GM23338 (cell line): ENCODE measurements around the gene ASPSCR1. TPM values are rescaled to one million over a fixed set of nuclear protein-coding genes. Genes with fewer than 3 reads are reported as not detected.

Source experiments
- ATAC-seq: fragments of 200-7000 bp; cut with Tn5 transposase; 3 replicates; pipeline ENCODE4 v1.9.1; 2020
- DNase-seq: peaks from one replicate; pipeline ENCODE4 v3.0.0-alpha.2; 2015; ENCODE audit warnings: low spot score
- H2AFZ ChIP-seq: fragments of 200-600 bp; sonication (generic); 2 replicates; pipeline ENCODE4 v1.8.0; 2016; ENCODE audit warnings: antibody characterized with exemption, mild to moderate bottlenecking, moderate library complexity
- H3F3A ChIP-seq: fragments of 200-600 bp; sonication (generic); replicated peaks from 2 replicates; pipeline ENCODE4 v1.8.0; 2017; ENCODE audit warnings: antibody characterized with exemption, mixed run types, low read depth
- H3K27ac ChIP-seq: fragments of 200-600 bp; sonication (generic); 2 replicates; pipeline ENCODE4 v1.6.1; 2016; ENCODE audit warnings: low read depth
- H3K27me3 ChIP-seq: fragments of 200-600 bp; sonication (generic); 2 replicates; pipeline ENCODE4 v1.8.0; 2016; ENCODE audit warnings: mild to moderate bottlenecking, mixed run types, moderate library complexity; ENCODE audit not compliant: insufficient read depth
- H3K36me3 ChIP-seq: fragments of 200-600 bp; sonication (generic); 2 replicates; pipeline ENCODE4 v1.8.0; 2016; ENCODE audit warnings: mild to moderate bottlenecking; ENCODE audit not compliant: insufficient read depth
- H3K4me1 ChIP-seq: fragments of 200-600 bp; sonication (generic); 2 replicates; pipeline ENCODE4 v1.8.0; 2016; ENCODE audit warnings: mild to moderate bottlenecking, moderate library complexity; ENCODE audit not compliant: insufficient read depth
- H3K4me2 ChIP-seq: fragments of 200-600 bp; sonication (generic); 2 replicates; pipeline ENCODE4 v1.7.1; 2017; ENCODE audit warnings: mixed run types
- H3K4me3 ChIP-seq: fragments of 200-600 bp; sonication (generic); 2 replicates; pipeline ENCODE4 v1.6.1; 2016; ENCODE audit warnings: mixed run types
- H3K79me2 ChIP-seq: fragments of 200-600 bp; sonication (generic); replicated peaks from 2 replicates; pipeline ENCODE4 v1.8.0; 2017; ENCODE audit warnings: mild to moderate bottlenecking; ENCODE audit not compliant: insufficient read depth
- H3K9me2 ChIP-seq: fragments of 200-600 bp; sonication (generic); 2 replicates; pipeline ENCODE4 v1.8.0; 2017; ENCODE audit not compliant: insufficient read depth
- H4K20me1 ChIP-seq: fragments of 200-600 bp; sonication (generic); replicated peaks from 2 replicates; pipeline ENCODE4 v1.8.0; 2017; ENCODE audit warnings: mild to moderate bottlenecking; ENCODE audit not compliant: insufficient read depth
- H3K27ac Mint-ChIP-seq: 2 replicates; pipeline ENCODE4 v1.8.0; 2020; ENCODE audit warnings: inconsistent platforms, mild to moderate bottlenecking, moderate library complexity, mixed read lengths
- H3K27me3 Mint-ChIP-seq: 3 replicates; pipeline ENCODE4 v1.8.0; 2022; ENCODE audit warnings: low read depth, mild to moderate bottlenecking, moderate library complexity, mixed read lengths, inconsistent platforms; ENCODE audit not compliant: insufficient read depth, poor library complexity
- H3K36me3 Mint-ChIP-seq: 3 replicates; pipeline ENCODE4 v1.8.0; 2021; ENCODE audit warnings: low read depth, mild to moderate bottlenecking, inconsistent platforms, moderate library complexity, mixed read lengths
- H3K4me1 Mint-ChIP-seq: 3 replicates; pipeline ENCODE4 v1.8.0; 2020; ENCODE audit warnings: mild to moderate bottlenecking, inconsistent platforms, mixed read lengths
- H3K4me3 Mint-ChIP-seq: 3 replicates; pipeline ENCODE4 v1.8.0; 2021; ENCODE audit warnings: moderate library complexity, mild to moderate bottlenecking, inconsistent platforms, mixed read lengths
- H3K9me3 Mint-ChIP-seq: 3 replicates; pipeline ENCODE4 v1.8.0; 2020; ENCODE audit warnings: moderate library complexity, mild to moderate bottlenecking, inconsistent platforms, mixed read lengths
- CREB1 ChIP-seq: fragments of 250-450 bp; sonication (Bioruptor Pico); IDR thresholded peaks from 2 replicates; pipeline ENCODE4 v1.5.0; 2020; ENCODE audit warnings: low read depth, mild to moderate bottlenecking, moderate library complexity
- EZH2 ChIP-seq: fragments of 200-600 bp; sonication (generic); IDR thresholded peaks from one replicate; pipeline ENCODE4 v1.8.0; 2017; ENCODE audit warnings: antibody characterized with exemption, mild to moderate bottlenecking, low read depth; ENCODE audit not compliant: unreplicated experiment
- EZH2phosphoT487 ChIP-seq: fragments of 200-600 bp; sonication (generic); IDR thresholded peaks from one replicate; pipeline ENCODE4 v1.8.1; 2018; ENCODE audit warnings: antibody characterized with exemption; ENCODE audit not compliant: unreplicated experiment
- JUNB ChIP-seq: IDR thresholded peaks from one replicate; pipeline ENCODE4 v1.6.1; 2016; ENCODE audit warnings: antibody characterized with exemption; ENCODE audit not compliant: unreplicated experiment
- NANOG ChIP-seq: IDR thresholded peaks from 2 replicates; pipeline ENCODE4 v1.6.1; 2016; ENCODE audit warnings: antibody characterized with exemption, borderline replicate concordance
- POLR2AphosphoS5 ChIP-seq: IDR thresholded peaks from 2 replicates; pipeline ENCODE4 v1.6.1; 2016; ENCODE audit warnings: antibody characterized with exemption, low read depth
- STAT1 ChIP-seq: IDR thresholded peaks from one replicate; pipeline ENCODE4 v1.6.1; 2016; ENCODE audit warnings: antibody characterized with exemption; ENCODE audit not compliant: unreplicated experiment
- ZNF114 ChIP-seq: fragments of 250-450 bp; sonication (Bioruptor Pico); IDR thresholded peaks from 2 replicates; pipeline ENCODE4 v1.5.0; 2020; ENCODE audit warnings: mild to moderate bottlenecking, moderate library complexity
- ZNF331 ChIP-seq: fragments of 250-450 bp; sonication (Bioruptor Pico); IDR thresholded peaks from 2 replicates; pipeline ENCODE4 v1.5.0; 2020; ENCODE audit warnings: low read depth, mild to moderate bottlenecking, moderate library complexity
- polyA plus RNA-seq: library from polyadenylated mRNA; unstranded; fragments of >200 nt; fragmentation: Nextera tagmentation; extraction: Ambion mirVana; gene quantifications from 2 replicates; pipeline ENCODE4 v1.2.1, GENCODE V29; 2016
- total RNA-seq: library from RNA; depleted of rRNA; stranded (reverse); fragments of >200 nt; shearing (Covaris generic); gene quantifications from 2 replicates; pipeline ENCODE4 v1.2.3, GENCODE V29; 2014
- TF ChIP-seq, protein P1 (sequence below): IDR thresholded peaks from 2 replicates; pipeline ENCODE4 v1.6.1; 2016; ENCODE audit warnings: antibody characterized with exemption
- TF ChIP-seq, protein P2 (sequence below), 2 experiments: fragments of 200-600 bp in 1 of 2; sonication (generic) in 1 of 2; conservative IDR thresholded peaks; 2 replicates each; pipeline versions ENCODE4 v1.5.1 to v1.6.1; 2016 to 2017; ENCODE audit warnings: antibody characterized with exemption in 2 of 2, low read depth in 2 of 2, mild to moderate bottlenecking in 2 of 2, moderate library complexity in 1 of 2
- TF ChIP-seq, protein P3 (sequence below): IDR thresholded peaks from one replicate; pipeline ENCODE4 v1.6.1; 2018; ENCODE audit warnings: antibody characterized with exemption; ENCODE audit not compliant: unreplicated experiment
- TF ChIP-seq, protein P4 (sequence below): fragments of 250-450 bp; sonication (Bioruptor Pico); IDR thresholded peaks from 2 replicates; pipeline ENCODE4 v1.5.0; 2020; ENCODE audit warnings: mild to moderate bottlenecking, moderate library complexity

ASPSCR1 gene
- total and polyA plus RNA-seq, 2 experiments from 2014 or later: 44.2 to 46.9 TPM

DNA sequence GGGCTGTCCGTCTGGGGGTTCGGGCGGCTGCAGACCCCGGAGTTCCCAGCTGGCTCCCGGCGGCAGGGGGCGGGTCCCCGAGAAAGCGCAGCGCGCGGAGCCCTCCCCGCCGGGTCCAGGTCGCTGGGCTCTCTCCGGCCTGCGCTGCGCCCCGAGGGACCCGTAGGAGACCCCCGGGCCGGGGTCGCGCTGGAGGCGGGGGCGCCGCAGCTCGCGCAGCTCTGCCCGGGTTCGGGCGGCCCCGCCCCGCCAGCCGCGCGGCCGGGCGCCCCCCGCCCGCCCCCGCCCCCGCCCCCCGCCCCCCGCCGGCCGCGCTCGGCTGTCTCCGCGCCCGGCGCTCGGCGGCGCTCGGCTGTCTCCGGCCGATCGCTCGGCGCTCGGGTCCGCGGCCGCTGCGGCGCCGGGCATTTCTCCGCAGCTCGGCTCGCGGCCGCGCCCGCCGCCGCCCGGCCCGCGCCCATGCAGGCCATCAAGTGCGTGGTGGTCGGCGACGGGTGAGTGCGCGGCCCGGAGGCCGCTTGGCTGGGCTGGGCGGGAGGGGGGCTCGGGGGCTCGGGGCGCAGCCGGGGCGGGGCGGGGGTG lies 54.0 kb downstream of the ASPSCR1 start, which contains the start of gene RAC3:
RAC3 (plus strand) TSS at position 376 of the 582 bp plus-strand sequence; CDS start at position 460, 84 bp downstream.
- H3K27me3 ChIP-seq: no peaks in the 10 kb centered on the region
- H4K20me1 ChIP-seq: no peaks in the 10 kb centered on the region; the same call in 1 of the 2 replicates
- H3K9me3 Mint-ChIP-seq: no peaks in the 10 kb centered on the region
- 0 out of 2 replicates have a peak within 1 kb of the TSS, but pooled peaks have one; percentile 32 for H2AFZ ChIP-seq
- TF ChIP-seq, protein P1, sequence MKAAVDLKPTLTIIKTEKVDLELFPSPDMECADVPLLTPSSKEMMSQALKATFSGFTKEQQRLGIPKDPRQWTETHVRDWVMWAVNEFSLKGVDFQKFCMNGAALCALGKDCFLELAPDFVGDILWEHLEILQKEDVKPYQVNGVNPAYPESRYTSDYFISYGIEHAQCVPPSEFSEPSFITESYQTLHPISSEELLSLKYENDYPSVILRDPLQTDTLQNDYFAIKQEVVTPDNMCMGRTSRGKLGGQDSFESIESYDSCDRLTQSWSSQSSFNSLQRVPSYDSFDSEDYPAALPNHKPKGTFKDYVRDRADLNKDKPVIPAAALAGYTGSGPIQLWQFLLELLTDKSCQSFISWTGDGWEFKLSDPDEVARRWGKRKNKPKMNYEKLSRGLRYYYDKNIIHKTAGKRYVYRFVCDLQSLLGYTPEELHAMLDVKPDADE: no peak
- TF ChIP-seq, protein P2, sequence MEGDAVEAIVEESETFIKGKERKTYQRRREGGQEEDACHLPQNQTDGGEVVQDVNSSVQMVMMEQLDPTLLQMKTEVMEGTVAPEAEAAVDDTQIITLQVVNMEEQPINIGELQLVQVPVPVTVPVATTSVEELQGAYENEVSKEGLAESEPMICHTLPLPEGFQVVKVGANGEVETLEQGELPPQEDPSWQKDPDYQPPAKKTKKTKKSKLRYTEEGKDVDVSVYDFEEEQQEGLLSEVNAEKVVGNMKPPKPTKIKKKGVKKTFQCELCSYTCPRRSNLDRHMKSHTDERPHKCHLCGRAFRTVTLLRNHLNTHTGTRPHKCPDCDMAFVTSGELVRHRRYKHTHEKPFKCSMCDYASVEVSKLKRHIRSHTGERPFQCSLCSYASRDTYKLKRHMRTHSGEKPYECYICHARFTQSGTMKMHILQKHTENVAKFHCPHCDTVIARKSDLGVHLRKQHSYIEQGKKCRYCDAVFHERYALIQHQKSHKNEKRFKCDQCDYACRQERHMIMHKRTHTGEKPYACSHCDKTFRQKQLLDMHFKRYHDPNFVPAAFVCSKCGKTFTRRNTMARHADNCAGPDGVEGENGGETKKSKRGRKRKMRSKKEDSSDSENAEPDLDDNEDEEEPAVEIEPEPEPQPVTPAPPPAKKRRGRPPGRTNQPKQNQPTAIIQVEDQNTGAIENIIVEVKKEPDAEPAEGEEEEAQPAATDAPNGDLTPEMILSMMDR (conservative IDR thresholded peaks at IDR 0.05; ENCODE audit: low read depth in 2 of 2): no peak
- TF ChIP-seq, protein P3, sequence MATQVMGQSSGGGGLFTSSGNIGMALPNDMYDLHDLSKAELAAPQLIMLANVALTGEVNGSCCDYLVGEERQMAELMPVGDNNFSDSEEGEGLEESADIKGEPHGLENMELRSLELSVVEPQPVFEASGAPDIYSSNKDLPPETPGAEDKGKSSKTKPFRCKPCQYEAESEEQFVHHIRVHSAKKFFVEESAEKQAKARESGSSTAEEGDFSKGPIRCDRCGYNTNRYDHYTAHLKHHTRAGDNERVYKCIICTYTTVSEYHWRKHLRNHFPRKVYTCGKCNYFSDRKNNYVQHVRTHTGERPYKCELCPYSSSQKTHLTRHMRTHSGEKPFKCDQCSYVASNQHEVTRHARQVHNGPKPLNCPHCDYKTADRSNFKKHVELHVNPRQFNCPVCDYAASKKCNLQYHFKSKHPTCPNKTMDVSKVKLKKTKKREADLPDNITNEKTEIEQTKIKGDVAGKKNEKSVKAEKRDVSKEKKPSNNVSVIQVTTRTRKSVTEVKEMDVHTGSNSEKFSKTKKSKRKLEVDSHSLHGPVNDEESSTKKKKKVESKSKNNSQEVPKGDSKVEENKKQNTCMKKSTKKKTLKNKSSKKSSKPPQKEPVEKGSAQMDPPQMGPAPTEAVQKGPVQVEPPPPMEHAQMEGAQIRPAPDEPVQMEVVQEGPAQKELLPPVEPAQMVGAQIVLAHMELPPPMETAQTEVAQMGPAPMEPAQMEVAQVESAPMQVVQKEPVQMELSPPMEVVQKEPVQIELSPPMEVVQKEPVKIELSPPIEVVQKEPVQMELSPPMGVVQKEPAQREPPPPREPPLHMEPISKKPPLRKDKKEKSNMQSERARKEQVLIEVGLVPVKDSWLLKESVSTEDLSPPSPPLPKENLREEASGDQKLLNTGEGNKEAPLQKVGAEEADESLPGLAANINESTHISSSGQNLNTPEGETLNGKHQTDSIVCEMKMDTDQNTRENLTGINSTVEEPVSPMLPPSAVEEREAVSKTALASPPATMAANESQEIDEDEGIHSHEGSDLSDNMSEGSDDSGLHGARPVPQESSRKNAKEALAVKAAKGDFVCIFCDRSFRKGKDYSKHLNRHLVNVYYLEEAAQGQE: no peak
- TF ChIP-seq NANOG (no peak), ZNF331 (no peak), CREB1 (no peak), EZH2 (no peak), JUNB (no peak), POLR2AphosphoS5 (no peak), EZH2phosphoT487 (no peak), ZNF114 (CRISPR knock-in tag) (no peak), STAT1 (no peak)
- TF ChIP-seq, protein P4, sequence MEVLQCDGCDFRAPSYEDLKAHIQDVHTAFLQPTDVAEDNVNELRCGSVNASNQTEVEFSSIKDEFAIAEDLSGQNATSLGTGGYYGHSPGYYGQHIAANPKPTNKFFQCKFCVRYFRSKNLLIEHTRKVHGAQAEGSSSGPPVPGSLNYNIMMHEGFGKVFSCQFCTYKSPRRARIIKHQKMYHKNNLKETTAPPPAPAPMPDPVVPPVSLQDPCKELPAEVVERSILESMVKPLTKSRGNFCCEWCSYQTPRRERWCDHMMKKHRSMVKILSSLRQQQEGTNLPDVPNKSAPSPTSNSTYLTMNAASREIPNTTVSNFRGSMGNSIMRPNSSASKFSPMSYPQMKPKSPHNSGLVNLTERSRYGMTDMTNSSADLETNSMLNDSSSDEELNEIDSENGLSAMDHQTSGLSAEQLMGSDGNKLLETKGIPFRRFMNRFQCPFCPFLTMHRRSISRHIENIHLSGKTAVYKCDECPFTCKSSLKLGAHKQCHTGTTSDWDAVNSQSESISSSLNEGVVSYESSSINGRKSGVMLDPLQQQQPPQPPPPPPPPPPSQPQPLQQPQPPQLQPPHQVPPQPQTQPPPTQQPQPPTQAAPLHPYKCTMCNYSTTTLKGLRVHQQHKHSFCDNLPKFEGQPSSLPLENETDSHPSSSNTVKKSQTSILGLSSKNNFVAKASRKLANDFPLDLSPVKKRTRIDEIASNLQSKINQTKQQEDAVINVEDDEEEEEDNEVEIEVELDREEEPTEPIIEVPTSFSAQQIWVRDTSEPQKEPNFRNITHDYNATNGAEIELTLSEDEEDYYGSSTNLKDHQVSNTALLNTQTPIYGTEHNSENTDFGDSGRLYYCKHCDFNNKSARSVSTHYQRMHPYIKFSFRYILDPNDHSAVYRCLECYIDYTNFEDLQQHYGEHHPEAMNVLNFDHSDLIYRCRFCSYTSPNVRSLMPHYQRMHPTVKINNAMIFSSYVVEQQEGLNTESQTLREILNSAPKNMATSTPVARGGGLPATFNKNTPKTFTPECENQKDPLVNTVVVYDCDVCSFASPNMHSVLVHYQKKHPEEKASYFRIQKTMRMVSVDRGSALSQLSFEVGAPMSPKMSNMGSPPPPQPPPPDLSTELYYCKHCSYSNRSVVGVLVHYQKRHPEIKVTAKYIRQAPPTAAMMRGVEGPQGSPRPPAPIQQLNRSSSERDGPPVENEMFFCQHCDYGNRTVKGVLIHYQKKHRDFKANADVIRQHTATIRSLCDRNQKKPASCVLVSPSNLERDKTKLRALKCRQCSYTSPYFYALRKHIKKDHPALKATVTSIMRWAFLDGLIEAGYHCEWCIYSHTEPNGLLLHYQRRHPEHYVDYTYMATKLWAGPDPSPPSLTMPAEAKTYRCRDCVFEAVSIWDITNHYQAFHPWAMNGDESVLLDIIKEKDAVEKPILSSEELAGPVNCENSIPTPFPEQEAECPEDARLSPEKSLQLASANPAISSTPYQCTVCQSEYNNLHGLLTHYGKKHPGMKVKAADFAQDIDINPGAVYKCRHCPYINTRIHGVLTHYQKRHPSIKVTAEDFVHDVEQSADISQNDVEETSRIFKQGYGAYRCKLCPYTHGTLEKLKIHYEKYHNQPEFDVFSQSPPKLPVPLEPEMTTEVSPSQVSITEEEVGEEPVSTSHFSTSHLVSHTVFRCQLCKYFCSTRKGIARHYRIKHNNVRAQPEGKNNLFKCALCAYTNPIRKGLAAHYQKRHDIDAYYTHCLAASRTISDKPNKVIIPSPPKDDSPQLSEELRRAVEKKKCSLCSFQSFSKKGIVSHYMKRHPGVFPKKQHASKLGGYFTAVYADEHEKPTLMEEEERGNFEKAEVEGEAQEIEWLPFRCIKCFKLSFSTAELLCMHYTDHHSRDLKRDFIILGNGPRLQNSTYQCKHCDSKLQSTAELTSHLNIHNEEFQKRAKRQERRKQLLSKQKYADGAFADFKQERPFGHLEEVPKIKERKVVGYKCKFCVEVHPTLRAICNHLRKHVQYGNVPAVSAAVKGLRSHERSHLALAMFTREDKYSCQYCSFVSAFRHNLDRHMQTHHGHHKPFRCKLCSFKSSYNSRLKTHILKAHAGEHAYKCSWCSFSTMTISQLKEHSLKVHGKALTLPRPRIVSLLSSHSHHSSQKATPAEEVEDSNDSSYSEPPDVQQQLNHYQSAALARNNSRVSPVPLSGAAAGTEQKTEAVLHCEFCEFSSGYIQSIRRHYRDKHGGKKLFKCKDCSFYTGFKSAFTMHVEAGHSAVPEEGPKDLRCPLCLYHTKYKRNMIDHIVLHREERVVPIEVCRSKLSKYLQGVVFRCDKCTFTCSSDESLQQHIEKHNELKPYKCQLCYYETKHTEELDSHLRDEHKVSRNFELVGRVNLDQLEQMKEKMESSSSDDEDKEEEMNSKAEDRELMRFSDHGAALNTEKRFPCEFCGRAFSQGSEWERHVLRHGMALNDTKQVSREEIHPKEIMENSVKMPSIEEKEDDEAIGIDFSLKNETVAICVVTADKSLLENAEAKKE (CRISPR knock-in tag): no peak
- H3K4me1 Mint-ChIP-seq: peaks cover 19% of the 10 kb centered on the region
- no peaks in the 10 kb centered on the region for H3K36me3 ChIP-seq
- H3K4me3 ChIP-seq: peak within 1 kb of the TSS; percentile 79
- peaks cover 9% of the 10 kb centered on the region; the same call in 1 of the 2 replicates for H3K4me1 ChIP-seq
- H3K9me2 ChIP-seq: no peaks in the 10 kb centered on the region
- ATAC-seq (peak; percentile 2; the same call in 2 of the 3 replicates), DNase-seq (peak; percentile 68)
- H3K79me2 ChIP-seq: peaks cover 8% of the 10 kb centered on the region; the same call in 1 of the 2 replicates
- peaks cover 12% of the 10 kb centered on the region for H3K27me3 Mint-ChIP-seq
- H3F3A ChIP-seq: peaks cover 16% of the 10 kb centered on the region
- H3K27ac Mint-ChIP-seq: no peak within 1 kb of the TSS
- no peak within 1 kb of the TSS for H3K27ac ChIP-seq
- peak within 1 kb of the TSS; percentile 92 for H3K4me2 ChIP-seq
- H3K4me3 Mint-ChIP-seq: peak within 1 kb of the TSS; percentile 75
- peaks cover 3% of the 10 kb centered on the region; the same call in 2 of the 3 replicates for H3K36me3 Mint-ChIP-seq
